Measurements from ENCODE around the gene NTM. TPM values are rescaled to one million over a fixed set of nuclear protein-coding genes. Genes with fewer than 3 reads are reported as not detected.
"Not testable (repeated sequence)": the region's sequence is repeated elsewhere in the genome, so short reads cannot be mapped to it uniquely, and the experiment has no call there.

NTM gene
- polyA plus RNA-seq, 1 donor, result 44.4 TPM

- DNase-seq, result no peak
Measured at GRCh38 chr11:131421066-131421855, 50.8 kb downstream of the NTM start.

GRCh38 chr11:131422029-131422428 lies 51.6 kb downstream of the NTM start:
- no peak for DNase-seq

- peak; percentile 27 for DNase-seq
Measured at GRCh38 chr11:131422496-131422895, 52.1 kb downstream of the NTM start.

- DNase-seq, result no peak
Measured at GRCh38 chr11:131423688-131424087, 53.3 kb downstream of the NTM start.

- DNase-seq, result not testable (repeated sequence)
Measured at GRCh38 chr11:131424257-131424876, 54.0 kb downstream of the NTM start.

GRCh38 chr11:131425285-131425684 lies 54.9 kb downstream of the NTM start:
- no peak for DNase-seq

- DNase-seq, result no peak
Measured at GRCh38 chr11:131428853-131429252, 58.4 kb downstream of the NTM start.

- no peak for DNase-seq
Measured at GRCh38 chr11:131430473-131431208, 60.2 kb downstream of the NTM start.

GRCh38 chr11:131441051-131441810 lies 70.8 kb downstream of the NTM start:
- no peak for DNase-seq

- DNase-seq, result no peak
Measured at GRCh38 chr11:131446590-131447275, 76.3 kb downstream of the NTM start.

GRCh38 chr11:131447277-131447815 lies 76.9 kb downstream of the NTM start:
- no peak for DNase-seq

- DNase-seq, result no peak
Measured at GRCh38 chr11:131447898-131448297, 77.5 kb downstream of the NTM start.

- DNase-seq, result peak; percentile 51
Measured at GRCh38 chr11:131449036-131450019, 78.9 kb downstream of the NTM start.

- DNase-seq, result no peak
Measured at GRCh38 chr11:131454490-131454889, 84.1 kb downstream of the NTM start.

- no peak for DNase-seq
Measured at GRCh38 chr11:131454989-131455388, 84.6 kb downstream of the NTM start.

- no peak for DNase-seq
Measured at GRCh38 chr11:131455843-131456704, 85.7 kb downstream of the NTM start.

GRCh38 chr11:131457163-131457562 lies 86.7 kb downstream of the NTM start:
- no peak for DNase-seq

- no peak for DNase-seq
Measured at GRCh38 chr11:131458421-131458820, 88.0 kb downstream of the NTM start.

- DNase-seq, result no peak
Measured at GRCh38 chr11:131460931-131461330, 90.5 kb downstream of the NTM start.
